ENCODE results near the gene TLCD4. TPM values are rescaled to one million over a fixed set of nuclear protein-coding genes. Genes with fewer than 3 reads are reported as not detected.
"Not testable (repeated sequence)": the region's sequence is repeated elsewhere in the genome, so short reads cannot be mapped to it uniquely, and the experiment has no call there.

The TLCD4 gene
- total RNA-seq, 1 donor from 2014 or later = 11.3 TPM

- no peak overlapping the region for H3K4me3 ChIP-seq
- no peak for ATAC-seq
- intact Hi-C loops (cut with DNase I) = no loop called here
- H3K4me1 ChIP-seq = no peaks in the 10 kb centered on the region
- no peak overlapping the region for H3K27ac ChIP-seq
- no peaks in the 10 kb centered on the region for H3K27me3 ChIP-seq (ENCODE audit: low read depth)
- TF ChIP-seq CTCF (IDR thresholded peaks at IDR 0.05) = no peak
- DNase-seq = no peak
- H3K36me3 ChIP-seq = no peaks in the 10 kb centered on the region
- H3K9me3 ChIP-seq = no peaks in the 10 kb centered on the region
These were observed 29.5 kb downstream of the TLCD4 start for GRCh38 chr1:95146637-95147036.

- Histone ChIP-seq H3K9me3 (no peaks in the 10 kb centered on the region), H3K4me3 (no peak overlapping the region), H3K4me1 (no peaks in the 10 kb centered on the region), H3K36me3 (no peaks in the 10 kb centered on the region), H3K27ac (no peak overlapping the region), H3K27me3 (ENCODE audit: low read depth) (no peaks in the 10 kb centered on the region)
- no peak for ATAC-seq
- intact Hi-C loops (cut with DNase I) = no loop called here
- no peak for DNase-seq
- TF ChIP-seq CTCF (IDR thresholded peaks at IDR 0.05) = no peak
These were observed 36.9 kb downstream of the TLCD4 start for GRCh38 chr1:95154096-95154495.

GRCh38 chr1:95165569-95165968 lies 48.4 kb downstream of the TLCD4 start:
- ATAC-seq; H3K27me3 ChIP-seq (ENCODE audit: low read depth); H3K36me3 ChIP-seq; intact Hi-C loops (cut with DNase I); H3K4me1 ChIP-seq; DNase-seq; H3K9me3 ChIP-seq; H3K27ac ChIP-seq; H3K4me3 ChIP-seq: not testable (repeated sequence)

Other genes with a start within 250 kb of the TLCD4 start
- 151 TPM for gene CNN3, start 190.2 kb upstream of the TLCD4 start, total RNA-seq
- gene ALG14, start 44.4 kb upstream of the TLCD4 start, total RNA-seq = 4.6 TPM
- gene RWDD3, start 116.9 kb downstream of the TLCD4 start, total RNA-seq = 11.8 TPM

Measured in lower lobe of right lung (tissue), 2 donors.